Endometrium (tissue), 2 donors: ENCODE measurements around the gene OVCA2.

ENCODE experiments used
- FAIRE-seq: peaks from 2 replicates; lab custom pipeline; 2012; peaks lifted over from hg19 to GRCh38; lab: Jason Lieb, UNC
- donor health status: control.
- donor health status: control.

Gene OVCA2

GRCh38 chr17:2013994-2014317 lies 27.9 kb upstream of the OVCA2 start:
- no peak for FAIRE-seq

- no peak for FAIRE-seq
Observed at GRCh38 chr17:2015314-2015713, 26.5 kb upstream of the OVCA2 start.

GRCh38 chr17:2016494-2016893 lies 25.3 kb upstream of the OVCA2 start:
- FAIRE-seq = no peak

- FAIRE-seq = no peak
Observed at GRCh38 chr17:2017274-2017941, 24.4 kb upstream of the OVCA2 start.

GRCh38 chr17:2018716-2019510 lies 22.9 kb upstream of the OVCA2 start:
- FAIRE-seq = no peak

- FAIRE-seq = no peak
Observed at GRCh38 chr17:2019723-2020122, 22.1 kb upstream of the OVCA2 start.

- FAIRE-seq = no peak
Observed at GRCh38 chr17:2020721-2021120, 21.1 kb upstream of the OVCA2 start.

- FAIRE-seq = no peak
Observed at GRCh38 chr17:2022647-2023240, 19.1 kb upstream of the OVCA2 start.

- no peak for FAIRE-seq
Observed at GRCh38 chr17:2023256-2023655, 18.6 kb upstream of the OVCA2 start.

GRCh38 chr17:2023692-2024571 lies 17.9 kb upstream of the OVCA2 start:
- FAIRE-seq = no peak

- no peak for FAIRE-seq
Observed at GRCh38 chr17:2024572-2025219, 17.1 kb upstream of the OVCA2 start.

- FAIRE-seq = no peak
Observed at GRCh38 chr17:2025220-2025621, 16.6 kb upstream of the OVCA2 start, which contains the start of gene RTN4RL1. TSS of gene RTN4RL1 (minus strand) at chr17:2025334. CDS start at chr17:2024865, 469 bp downstream.

GRCh38 chr17:2025622-2026309 lies 16.1 kb upstream of the OVCA2 start:
- FAIRE-seq = no peak

GRCh38 chr17:2027528-2028233 lies 14.1 kb upstream of the OVCA2 start:
- FAIRE-seq = no peak

GRCh38 chr17:2028234-2028614 lies 13.6 kb upstream of the OVCA2 start:
- no peak for FAIRE-seq

- FAIRE-seq = no peak
Observed at GRCh38 chr17:2028737-2029136, 13.1 kb upstream of the OVCA2 start.

GRCh38 chr17:2029911-2030778 lies 11.7 kb upstream of the OVCA2 start, which contains the start of gene DPH1:
TSS of gene DPH1 (plus strand) at chr17:2030153. CDS start at chr17:2030170, 17 bp downstream.
- no peak for FAIRE-seq

GRCh38 chr17:2030779-2031163 lies 11.1 kb upstream of the OVCA2 start:
- no peak for FAIRE-seq

- no peak for FAIRE-seq
Observed at GRCh38 chr17:2033153-2033552, 8.7 kb upstream of the OVCA2 start.

- FAIRE-seq = no peak
Observed at GRCh38 chr17:2034157-2034556, 7.7 kb upstream of the OVCA2 start.
